Suppressor macrophage (primary cell): ENCODE measurements around the gene ANKDD1A.

ENCODE experiments used
- DNase-seq, 4 experiments: peaks; one replicate each; pipeline ENCODE4 v3.0.0-alpha.2; 2020 to 2022

Gene ANKDD1A

DNA sequence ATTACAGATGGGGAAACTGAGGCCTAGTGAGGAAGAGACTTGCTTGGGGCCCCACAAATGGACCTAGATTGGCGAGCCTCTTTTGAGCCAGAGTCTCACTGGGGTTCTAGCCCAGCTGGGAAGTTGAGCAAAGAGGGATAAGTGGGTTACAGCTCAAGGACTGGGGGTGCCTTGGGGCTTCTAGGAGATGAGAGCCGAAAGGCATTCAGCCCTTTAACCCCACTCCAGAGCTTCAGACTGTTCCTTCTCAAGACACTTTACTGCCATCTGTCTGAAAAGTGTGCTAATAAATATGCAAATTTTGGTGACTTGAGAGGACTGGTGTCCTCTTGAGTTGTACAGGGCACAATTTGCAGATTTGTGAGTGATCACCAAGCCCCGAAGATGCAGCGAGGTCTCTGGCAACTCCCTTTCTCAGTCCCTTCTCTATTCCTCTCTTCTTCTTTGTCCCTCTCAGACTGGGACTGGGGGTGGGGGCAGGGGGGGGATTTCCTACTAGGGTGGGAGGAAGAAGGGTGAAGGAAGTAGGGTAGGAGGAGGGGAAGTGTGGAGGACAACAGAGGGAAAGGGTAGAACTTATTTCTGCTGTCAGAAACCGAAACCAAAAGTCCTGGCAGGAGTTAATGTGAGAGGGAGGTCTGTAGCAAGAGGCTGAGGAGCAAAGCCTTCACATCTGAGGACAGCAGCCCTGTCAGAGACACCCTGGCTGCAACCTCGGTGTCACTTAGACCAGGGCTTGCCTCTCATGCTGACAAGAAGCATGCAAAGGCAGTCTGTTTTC lies 16.2 kb upstream of the ANKDD1A start:
- DNase-seq, result peak; percentile 69 to 89 (median 84)

DNA sequence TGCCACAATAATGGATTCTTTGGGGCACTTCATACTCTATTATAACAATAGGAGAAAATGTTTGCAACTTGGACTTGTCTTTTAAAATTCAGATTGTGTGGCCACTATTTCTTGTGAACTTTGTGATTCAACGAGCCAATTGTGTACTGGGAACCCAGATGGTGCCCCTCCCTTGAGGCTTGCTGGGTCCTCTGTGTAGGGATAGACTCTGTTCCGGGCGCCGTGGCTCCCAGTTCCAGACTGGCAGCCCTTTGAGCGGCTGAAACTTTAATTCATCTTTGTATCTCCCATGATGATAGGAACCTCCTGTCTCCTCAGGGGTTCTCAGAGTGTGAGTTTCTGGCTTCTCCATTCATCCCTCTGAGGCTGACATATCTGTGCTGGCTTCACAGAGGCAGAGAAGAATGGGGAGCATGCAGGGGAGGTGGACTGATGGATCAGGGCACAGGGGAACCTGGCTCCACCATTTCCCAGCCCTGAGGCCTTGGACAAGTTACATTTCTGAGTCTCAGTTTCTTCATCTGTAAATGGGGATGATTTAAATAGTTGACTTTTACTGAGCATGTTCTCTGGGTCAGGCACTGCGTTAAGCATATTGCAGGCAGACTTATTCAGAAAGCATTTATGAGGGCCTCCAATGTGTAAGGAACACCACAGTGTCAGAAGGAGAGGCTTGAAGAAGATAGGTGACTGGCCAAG lies 15.2 kb upstream of the ANKDD1A start:
- peak in 1 of 4 experiments; percentile 2 for DNase-seq

DNA sequence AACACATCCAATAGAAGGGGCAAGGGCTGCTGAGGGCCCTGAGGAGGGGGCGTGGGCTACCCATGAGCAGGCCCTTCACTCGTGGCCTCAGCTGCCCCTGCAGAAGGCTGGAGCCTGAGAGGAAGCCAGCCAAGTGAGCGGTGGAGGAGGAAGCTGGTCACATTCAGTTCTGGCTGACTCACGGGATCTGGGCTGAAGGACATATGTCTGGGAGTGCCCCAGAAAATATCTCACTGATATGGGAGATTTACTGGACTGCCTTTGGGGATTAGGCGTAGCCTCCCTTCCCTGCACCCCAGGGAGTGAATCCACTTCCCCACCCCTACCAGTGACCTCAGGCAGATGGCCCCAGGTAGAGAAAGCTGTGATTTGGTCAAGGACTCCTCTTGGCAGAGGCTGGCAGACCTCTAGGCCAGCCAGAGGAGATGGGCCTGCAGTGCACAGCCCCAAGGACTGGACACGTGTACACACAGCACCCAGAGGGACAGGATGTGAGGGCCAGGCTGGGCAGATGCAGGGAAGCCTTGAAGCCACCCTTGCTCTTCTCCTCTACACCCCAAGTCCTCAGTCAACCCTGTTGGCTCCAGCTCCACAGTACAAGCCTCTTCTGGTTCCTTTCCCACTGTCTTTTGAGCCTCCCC lies 14.2 kb upstream of the ANKDD1A start:
- DNase-seq, result peak; percentile 86 to 95 (median 92)

DNA sequence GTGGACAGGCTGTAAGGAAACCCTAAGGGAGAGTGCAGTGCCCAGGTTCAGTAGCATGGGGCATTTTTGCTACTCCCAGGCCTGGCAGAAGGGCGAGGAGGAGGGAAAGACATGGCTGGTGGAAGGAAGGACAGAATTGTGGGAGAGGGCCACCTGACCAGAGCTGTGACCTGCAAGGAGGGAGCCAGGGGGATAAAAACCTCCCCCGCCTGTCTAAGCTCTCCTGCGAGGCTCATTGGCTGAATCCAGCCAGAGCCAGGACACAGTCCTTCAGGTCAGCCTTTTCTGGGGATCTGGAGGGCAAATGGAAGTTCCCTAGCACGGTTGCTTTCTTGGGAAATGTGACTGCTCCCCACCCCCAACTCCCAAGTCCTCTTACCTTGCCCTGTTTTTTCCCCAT lies 13.3 kb upstream of the ANKDD1A start:
- peak in 2 of 4 experiments; percentile 17 to 21 for DNase-seq

DNA sequence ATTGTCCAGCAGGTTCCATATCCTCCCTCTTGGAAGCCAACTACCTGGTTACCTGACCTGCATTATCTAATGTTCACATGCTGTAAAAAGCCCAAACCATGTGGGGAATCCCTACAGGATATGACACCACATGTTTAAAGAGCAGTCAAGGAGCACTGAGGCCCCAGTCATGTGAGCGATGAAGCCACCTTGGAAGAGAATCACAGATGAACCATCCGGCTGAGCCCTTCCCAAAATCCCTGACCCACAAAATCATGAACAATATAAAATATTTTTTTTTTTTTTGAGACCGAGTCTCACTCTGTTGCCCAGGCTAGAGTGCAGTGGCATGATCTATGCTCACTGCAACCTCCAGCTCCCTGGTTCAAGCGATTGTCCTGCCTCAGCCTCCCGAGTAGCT lies 10.6 kb upstream of the ANKDD1A start:
- peak in 1 of 4 experiments; percentile 20 for DNase-seq

DNA sequence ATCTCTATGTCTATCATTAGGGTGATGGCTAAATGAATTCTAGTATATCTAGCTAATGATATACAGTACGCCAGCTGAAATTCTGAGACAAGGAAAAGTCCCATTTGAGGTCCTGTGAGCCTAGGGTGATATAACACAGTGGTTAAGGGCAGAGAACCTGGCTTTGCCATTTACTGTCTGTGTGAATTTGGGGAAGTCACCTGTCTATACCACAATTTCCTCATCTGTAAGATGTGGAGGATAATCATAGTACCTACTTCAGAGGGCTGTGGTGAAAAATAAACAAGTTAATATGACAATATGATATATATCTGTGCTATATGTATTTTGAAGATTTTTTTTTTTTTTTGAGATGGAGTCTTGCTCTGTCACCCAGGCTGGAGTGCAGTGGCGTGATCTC lies 9.8 kb upstream of the ANKDD1A start:
- no peak for DNase-seq

DNA sequence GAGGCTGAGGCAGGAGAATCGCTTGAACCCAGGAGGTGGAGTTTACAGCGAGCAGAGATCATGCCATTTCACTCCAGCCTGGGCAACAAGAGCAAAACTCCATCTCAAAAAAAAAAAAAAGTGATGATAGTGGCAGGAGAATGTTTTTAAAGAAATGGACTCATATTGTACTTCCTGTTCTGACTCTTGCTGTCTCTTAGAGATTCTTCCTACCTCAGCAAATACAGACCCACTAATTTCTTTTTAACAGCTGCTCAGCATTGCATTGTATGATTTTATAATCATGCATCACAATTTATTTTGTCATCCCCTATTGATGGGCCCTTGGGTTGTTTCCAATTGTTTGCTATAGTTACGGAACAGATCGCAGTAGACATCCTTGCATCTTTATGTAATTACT lies 8.8 kb upstream of the ANKDD1A start:
- DNase-seq, result peak in 2 of 4 experiments; percentile 59 to 61

DNA sequence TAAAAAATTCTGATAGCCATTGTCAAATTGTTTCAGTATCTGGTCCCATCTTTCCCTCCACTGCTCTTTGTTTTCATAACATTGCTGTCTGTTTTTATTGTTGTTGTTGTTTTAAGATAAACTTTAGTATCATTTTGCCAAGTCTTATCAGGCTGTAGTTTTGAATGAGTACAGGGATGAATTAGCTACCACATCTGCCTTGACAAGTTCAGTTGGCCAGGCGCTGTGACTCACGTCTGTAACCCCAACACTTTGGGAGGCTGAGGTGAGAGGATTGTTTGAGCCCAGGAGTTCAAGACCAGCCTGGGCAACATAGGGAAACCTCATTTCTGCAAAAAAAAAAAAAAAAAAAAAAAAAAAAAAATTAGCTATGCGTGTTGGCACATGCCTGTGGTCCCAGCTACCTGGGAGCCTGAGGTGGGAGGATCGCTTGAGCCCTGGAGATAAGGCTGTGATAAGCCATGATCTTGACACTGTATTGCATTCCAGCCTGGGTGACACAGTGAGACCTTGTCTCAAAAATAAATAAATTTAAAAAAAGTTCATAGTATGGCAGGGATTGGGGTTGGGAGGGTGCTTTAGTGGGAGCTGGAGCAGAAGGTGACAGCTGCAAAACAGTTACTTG lies 8.3 kb upstream of the ANKDD1A start:
- DNase-seq, result no peak

DNA sequence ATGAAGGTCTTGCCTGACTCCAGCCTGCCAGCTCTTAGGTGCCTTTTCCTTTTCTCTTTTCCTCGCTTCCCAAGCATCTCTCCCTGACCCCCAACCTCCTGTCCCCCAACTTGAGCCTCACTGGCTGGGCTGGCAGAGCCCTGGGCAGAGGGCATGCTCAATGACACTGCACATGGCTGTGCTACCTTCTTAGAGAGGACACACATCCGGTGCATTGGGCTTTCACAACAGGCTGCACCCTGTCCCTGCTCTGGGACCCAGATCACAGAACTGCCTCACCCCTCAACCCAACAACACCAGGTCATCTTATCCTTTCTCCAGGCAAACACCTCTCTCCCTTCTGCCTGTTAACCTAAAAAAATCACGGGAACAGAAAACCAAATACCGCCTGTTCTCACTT lies 7.5 kb upstream of the ANKDD1A start:
- DNase-seq, result no peak

DNA sequence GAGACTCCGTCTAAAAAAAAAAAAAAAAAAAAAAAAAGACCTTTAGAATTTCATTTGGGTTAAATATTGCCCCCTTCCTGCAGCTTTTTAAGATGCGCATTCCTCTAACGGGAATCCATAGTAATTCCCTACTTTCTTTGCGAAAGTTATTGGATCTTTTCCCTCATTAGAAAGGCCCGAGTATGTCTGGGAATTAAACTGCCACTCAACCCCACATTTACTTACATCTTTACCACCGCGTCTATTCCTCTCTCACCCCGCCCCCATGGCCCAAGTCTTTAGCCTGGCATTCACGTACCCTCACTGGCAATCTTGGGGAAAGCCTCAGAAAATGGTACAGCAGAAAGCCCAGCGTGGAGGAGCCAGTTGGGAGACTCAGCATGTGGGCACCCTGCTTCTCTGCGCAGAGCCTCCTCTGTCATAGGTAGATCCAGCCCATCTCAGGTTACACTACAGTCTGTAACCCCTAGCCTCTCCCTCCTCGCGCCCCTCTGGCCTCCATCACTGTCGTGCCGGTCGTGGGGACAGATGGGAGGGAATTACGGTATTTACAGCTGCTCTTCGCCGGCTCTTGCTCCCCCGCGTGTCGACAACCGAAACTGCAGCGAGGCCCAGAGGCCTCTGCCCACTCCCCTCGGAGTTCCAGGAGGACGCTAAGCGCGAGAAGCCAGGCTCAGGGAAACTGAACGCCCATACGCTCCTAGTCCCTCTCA lies 6.4 kb upstream of the ANKDD1A start:
- DNase-seq, result peak; percentile 85 to 92 (median 90)

DNA sequence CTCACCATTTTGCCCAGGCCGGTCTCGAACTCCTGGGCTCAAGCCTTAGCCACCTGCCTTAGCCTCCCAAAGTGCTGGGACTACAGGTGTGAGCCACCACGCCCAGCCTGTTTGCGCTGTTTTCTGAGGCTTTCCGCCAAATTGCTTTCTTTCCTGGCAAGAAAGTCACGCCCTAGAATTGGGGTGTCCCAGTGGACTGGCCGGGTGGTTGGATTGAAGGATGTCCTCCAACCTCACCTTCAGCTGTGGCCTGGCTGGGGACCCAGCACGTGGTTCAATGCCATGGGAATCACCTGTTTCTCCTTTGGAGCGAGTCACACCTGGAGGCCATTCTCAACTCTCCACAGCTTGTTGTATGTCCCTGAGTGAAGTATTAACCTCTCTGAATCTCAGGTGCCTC lies 5.8 kb upstream of the ANKDD1A start:
- no peak for DNase-seq

DNA sequence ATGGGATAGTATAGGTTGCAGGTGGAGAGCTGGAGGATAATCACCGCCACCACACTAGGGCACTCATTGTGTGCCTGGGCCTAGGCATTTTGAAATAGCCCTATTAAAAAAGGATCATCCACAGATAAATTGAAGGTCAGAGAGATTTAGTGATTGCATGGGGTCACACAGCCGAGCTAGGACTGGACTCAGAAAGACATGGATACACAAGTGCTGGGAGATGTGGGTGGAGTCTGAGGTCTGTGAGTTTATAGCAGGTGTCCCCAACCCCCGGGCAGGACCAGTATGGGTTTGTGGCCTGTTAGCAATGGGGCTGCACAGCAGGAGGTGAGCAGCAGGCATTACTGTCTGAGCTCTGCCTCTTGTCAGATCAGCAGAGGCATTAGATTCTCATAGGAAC lies 5.3 kb upstream of the ANKDD1A start:
- no peak for DNase-seq

DNA sequence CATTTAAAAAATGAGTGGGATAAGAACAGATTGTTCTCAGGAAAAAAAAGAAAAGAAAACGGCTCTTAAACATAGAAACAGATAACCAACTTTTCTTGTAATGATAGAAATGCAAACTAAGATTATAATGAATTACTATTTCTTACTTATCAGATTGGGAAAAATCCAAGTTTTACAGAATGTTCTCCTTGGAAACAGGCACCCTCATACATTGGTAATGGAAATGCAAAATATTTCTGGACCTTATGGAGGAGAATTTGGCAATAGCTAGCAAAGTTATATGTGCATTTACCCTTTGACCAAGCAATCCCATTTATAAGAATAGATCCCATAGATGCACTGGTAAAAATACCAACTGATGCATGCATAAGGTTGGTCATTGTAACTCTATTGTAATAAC lies 3.7 kb upstream of the ANKDD1A start:
- no peak for DNase-seq

DNA sequence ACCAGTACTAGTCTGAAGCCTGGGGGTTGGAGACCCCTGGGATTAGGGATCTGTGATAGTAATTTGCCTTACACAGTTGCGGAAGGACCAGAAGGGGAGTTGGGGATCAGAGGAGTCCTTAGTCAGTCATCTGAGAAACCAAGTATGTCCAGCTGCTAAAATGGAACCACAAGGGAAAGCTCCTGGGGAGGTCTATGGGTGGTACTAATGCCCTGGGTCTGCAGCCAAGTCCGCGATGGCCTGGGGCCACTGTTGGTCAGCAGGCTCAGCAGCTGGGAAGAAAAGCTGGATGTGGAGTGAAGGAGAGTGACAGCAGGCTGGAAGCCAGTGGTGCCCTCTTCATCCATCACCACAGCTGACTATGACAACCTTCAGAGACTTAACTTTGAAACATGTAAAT lies 2.2 kb upstream of the ANKDD1A start:
- no peak for DNase-seq

DNA sequence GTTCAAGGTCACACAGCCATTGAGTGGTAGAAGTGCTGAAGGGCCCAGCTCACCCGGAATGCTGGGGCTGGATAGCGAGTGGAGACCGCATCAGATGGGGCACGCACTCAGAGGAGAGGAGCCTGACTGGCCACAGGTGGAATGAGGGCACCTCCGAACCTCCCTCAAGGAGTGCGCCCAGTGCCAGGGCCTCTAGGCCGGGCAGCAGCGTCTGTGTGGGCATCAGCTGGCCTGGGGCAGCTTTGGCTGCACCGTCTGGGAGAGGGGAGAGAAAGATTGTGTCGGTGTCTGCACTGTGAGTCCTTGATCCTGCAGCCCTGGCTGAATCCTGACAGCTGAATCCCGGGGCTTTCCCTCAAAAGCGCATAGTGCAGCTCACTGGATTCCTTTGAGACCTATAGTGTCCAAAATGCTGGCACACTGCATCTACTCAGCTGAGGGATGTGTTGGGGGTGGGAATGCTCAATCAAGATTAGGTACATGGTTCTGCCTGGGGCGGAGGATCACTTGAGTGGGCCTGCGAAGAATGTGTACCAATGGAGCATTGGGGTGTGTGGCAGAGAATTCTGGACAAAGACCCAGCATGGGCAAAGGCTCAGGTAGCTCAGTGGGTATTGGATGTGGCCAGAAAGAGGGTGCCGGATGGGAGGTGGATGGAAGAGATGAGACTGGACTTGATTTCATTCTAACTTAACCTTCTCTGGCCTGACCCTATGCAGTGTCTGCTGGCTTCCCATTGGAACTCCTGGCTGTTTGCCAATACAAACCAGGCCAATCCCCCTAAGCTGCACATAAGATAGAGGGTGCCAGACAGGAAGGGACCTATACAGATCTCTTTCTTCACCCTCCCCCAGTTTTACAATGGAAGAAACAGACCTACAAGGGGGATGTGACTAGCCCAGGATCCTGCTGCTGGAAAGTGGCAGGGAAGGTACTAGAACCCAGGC lies 950 bp downstream of the ANKDD1A start:
- no peak for DNase-seq

DNA sequence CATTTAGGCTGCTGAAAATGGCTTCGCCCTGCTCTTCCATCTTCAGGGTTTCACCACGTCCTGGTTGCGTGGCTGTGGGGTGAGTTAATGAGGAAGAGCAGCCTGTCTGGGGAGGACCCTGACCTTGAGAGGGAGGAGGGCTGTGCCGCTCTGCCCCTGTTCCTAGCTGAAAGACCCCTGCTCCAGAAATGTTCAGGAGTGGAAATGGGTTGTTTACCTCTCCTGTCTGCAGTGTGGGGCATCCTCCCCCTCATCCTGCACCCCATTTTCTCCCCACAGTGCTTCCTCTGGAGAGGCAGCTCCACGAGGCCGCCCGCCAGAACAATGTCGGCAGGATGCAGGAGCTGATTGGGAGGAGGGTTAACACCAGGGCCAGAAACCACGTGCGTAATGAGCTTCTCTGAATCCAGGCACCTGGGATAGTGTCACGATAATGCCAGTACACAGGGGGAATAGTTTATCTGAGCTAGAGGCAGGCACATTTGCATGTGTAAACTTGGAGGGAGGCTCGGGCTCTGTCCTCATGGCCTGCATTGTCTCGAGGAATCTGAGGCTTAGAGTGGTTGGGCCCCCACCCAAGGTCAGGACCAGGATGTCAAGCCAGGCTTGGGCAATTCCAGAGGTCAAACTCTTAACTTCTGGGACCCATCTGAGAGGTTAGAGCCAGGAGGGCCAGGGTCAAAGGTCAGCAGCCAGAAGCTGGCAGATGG lies 4.0 kb downstream of the ANKDD1A start:
- no peak for DNase-seq

DNA sequence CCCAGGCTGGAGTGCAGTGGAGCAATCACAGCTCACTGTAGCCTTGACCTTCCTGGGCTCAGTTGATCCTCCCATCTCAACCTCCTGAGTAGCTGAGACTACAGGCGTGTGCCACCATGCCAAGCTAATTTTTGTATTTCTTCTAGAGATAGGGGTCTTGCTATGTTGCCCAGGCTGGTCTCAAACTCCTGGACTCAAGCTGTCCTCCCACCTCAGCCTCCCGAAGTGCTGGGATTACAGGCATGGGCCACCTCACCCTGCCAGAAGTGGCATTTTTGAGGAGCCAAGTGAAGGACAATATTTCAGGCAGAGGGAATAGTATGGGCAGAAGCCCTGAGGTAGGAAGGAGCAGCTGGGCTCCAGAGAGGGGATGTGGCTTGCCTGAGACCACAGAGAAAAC lies 4.7 kb downstream of the ANKDD1A start:
- DNase-seq, result no peak

DNA sequence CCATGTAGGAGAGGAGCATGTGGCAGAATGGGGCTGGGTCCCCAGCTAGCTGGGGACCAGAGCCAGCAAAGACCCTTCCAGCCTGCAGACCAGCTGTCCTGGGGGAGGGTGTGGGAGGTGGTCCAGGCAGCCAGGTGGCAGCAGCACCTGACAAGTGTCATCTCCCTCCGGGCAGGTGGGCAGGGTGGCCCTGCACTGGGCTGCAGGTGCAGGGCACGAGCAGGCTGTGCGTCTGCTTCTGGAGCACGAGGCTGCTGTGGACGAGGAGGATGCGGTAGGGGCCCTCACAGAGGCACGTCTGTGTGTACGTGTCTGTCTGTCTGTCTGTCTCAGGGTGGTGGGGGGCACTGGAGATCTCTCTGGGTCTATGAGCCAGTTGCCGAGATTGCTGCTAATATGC lies 5.5 kb downstream of the ANKDD1A start:
- no peak for DNase-seq

DNA sequence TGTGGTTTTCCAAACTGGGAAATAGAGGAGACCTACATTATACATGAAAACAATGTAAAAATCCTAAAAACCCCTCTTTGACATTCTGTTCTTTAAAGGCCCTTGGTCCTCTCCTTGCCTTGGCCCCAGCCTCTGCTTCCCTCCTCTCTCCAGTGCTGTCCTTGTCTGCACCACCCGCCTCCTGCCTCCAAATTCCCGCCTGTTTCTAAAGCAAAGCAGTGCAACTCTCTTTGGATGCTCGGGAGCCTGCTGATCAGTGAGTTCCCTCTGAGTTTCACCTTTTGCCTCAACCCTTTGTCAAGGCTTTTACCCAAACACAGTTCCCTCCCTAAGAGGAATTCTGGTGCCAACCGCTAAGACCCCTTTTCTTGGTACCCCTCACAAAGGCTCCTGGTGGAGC lies 8.0 kb downstream of the ANKDD1A start:
- no peak for DNase-seq

DNA sequence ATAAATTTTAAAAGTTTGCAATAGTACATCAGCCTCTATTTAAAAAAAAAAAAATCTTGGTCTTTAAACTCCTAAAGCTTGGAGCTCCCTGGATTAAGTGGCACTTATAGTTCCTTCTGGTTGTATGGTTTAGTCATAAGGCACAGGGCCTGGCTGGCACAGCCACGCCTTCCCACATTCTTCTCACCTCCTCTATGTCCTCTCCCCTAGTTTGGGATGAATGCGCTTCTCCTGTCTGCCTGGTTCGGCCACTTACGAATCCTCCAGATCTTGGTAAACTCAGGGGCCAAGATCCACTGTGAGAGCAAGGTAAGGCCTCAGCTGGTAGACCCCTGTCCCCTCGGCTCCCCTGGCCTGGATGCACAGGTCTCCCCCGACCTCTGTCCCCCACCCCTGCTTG lies 10.0 kb downstream of the ANKDD1A start:
- no peak for DNase-seq

DNA sequence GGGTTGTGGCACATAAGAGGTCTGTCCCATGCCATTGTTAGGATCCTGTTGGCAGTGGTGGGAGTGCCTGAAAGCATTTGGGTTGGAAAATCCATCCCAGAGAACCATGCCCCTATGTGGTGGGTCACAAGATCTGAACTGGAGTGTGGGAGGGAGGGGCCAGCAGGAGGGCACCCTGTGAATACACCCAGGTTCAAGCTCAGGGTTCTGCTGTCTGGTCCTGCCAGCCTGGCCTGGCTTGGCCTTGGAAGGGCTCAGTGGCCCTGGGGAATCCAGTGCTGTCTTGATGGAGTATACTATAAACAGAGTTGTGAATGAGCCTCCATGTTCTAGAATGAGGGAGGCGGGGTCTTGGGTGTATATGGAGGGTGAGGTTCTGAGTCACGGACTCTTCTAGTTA lies 11.8 kb downstream of the ANKDD1A start:
- no peak for DNase-seq
